SH-SY5Y (cell line): Measurements from ENCODE around the gene KCNA1.

Experiments used
- GATA2 ChIP-seq: IDR thresholded peaks from 2 replicates; pipeline ENCODE4 v1.6.1; 2011; ENCODE audit warnings: mild to moderate bottlenecking, low read depth, low read length
- GATA3 ChIP-seq: IDR thresholded peaks from 2 replicates; pipeline ENCODE4 v1.6.1; 2011; ENCODE audit warnings: low read depth, mild to moderate bottlenecking, low read length, moderate library complexity

- no peak for TF ChIP-seq GATA2
- no peak for TF ChIP-seq GATA3
Measured at GRCh38 chr12:4905316-4905715, 4.4 kb upstream of the KCNA1 start.
